Activated CD8-positive, alpha-beta memory T cell treated with anti-CD3 and anti-CD28 coated beads for 36 hours (primary cell): Measurements from ENCODE around the gene CD53. TPM values are rescaled to one million over a fixed set of nuclear protein-coding genes. Genes with fewer than 3 reads are reported as not detected.

Experiments used
- total RNA-seq, 2 experiments: library from RNA; stranded (reverse); gene quantifications; one replicate each; pipeline ENCODE4 v1.2.3, GENCODE V29; 2021

The CD53 gene
- total RNA-seq, 2 experiments from 2014 or later = 201 to 205 TPM

Other genes with a start within 250 kb of the CD53 start
- gene KCNA3, start 198.2 kb upstream of the CD53 start, total RNA-seq = 10 to 100 TPM; 23.9 to 24.3 TPM
- gene LRIF1, start 90.8 kb downstream of the CD53 start, total RNA-seq = 10 to 100 TPM; 13.1 to 14.0 TPM